SK-N-SH (cell line): ENCODE data around the gene SEC14L2. TPM values are rescaled to one million over a fixed set of nuclear protein-coding genes. Genes with fewer than 3 reads are reported as not detected.

Experiments
- CTCF ChIA-PET: fragments of 300-600, 350-600 bp; formaldehyde crosslinking; extraction: SDS; loops from one replicate; lab custom pipeline; 2021; lab: Yijun Ruan, JAX
- POLR2A ChIA-PET: fragments of 350-600 bp; sonication (Branson Sonifier 250); formaldehyde crosslinking; extraction: SDS; loops from one replicate; lab custom pipeline; 2020; ENCODE audit warnings: antibody characterized with exemption, inconsistent platforms; lab: Yijun Ruan, JAX
- DNase-seq: peaks from one replicate; pipeline ENCODE4 v3.0.0; 2012
- H2AFZ ChIP-seq: fragments of 200-600 bp; sonication (generic); 2 replicates; pipeline ENCODE4 v1.8.1; 2016; ENCODE audit warnings: antibody characterized with exemption, mild to moderate bottlenecking, low read depth
- H3F3A ChIP-seq: fragments of 200-600 bp; sonication (generic); replicated peaks from 2 replicates; pipeline ENCODE3; 2016; ENCODE audit warnings: antibody characterized with exemption, mild to moderate bottlenecking; ENCODE audit not compliant: insufficient read depth
- H3K27ac ChIP-seq, 2 experiments: fragments of 200-500 bp in 1 of 2; fragments of 200-600 bp in 1 of 2; sonication (Bioruptor generic) in 1 of 2; sonication (generic), shearing (Covaris generic) in 1 of 2; 2 replicates each; pipeline versions ENCODE4 v1.5.1 to v1.6.1; 2014 to 2016; ENCODE audit warnings: low read depth in 2 of 2, inconsistent platforms in 1 of 2, low read length in 1 of 2, mild to moderate bottlenecking in 1 of 2, mixed read lengths in 1 of 2
- H3K27me3 ChIP-seq: fragments of 200-600 bp; sonication (generic), shearing (Covaris generic); 2 replicates; pipeline ENCODE4 v1.6.1; 2016; ENCODE audit warnings: mixed run types; ENCODE audit not compliant: insufficient read depth
- H3K36me3 ChIP-seq, 2 experiments: fragments of 200-500 bp in 1 of 2; fragments of 200-600 bp in 1 of 2; sonication (Bioruptor generic) in 1 of 2; sonication (generic) in 1 of 2; replicated peaks in 1 of 2; 2 replicates each; pipeline versions ENCODE3 to v1.5.1; 2014 to 2016; ENCODE audit warnings: low read length in 1 of 2, mild to moderate bottlenecking in 1 of 2; ENCODE audit not compliant: insufficient read depth in 2 of 2, control insufficient read depth in 1 of 2
- H3K4me1 ChIP-seq, 2 experiments: fragments of 200-500 bp in 1 of 2; fragments of 200-600 bp in 1 of 2; sonication (Bioruptor generic) in 1 of 2; sonication (generic), shearing (Covaris generic) in 1 of 2; 2 replicates each; pipeline versions ENCODE4 v1.5.1 to v1.6.1; 2014 to 2016; ENCODE audit warnings: low read depth in 1 of 2, low read length in 1 of 2, mixed run types in 1 of 2; ENCODE audit not compliant: insufficient read depth in 2 of 2, control insufficient read depth in 1 of 2
- H3K4me2 ChIP-seq: fragments of 200-600 bp; sonication (generic), shearing (Covaris generic); 2 replicates; pipeline ENCODE4 v1.6.1; 2017; ENCODE audit warnings: mixed run types
- H3K4me3 ChIP-seq, 2 experiments: fragments of 200-500 bp in 1 of 2; fragments of 200-600 bp in 1 of 2; sonication (Bioruptor generic) in 1 of 2; sonication (generic), shearing (Covaris generic) in 1 of 2; 2 replicates each; pipeline versions ENCODE4 v1.5.1 to v1.8.1; 2014 to 2016; ENCODE audit warnings: low read depth in 2 of 2, inconsistent platforms in 1 of 2, low read length in 1 of 2, mild to moderate bottlenecking in 1 of 2, mixed read lengths in 1 of 2, moderate library complexity in 1 of 2
- H3K79me2 ChIP-seq: fragments of 200-600 bp; sonication (generic); 2 replicates; pipeline ENCODE4 v1.8.1; 2017; ENCODE audit warnings: mild to moderate bottlenecking; ENCODE audit not compliant: insufficient read depth
- H3K9ac ChIP-seq: fragments of 200-600 bp; sonication (generic); 2 replicates; pipeline ENCODE4 v1.6.1; 2017; ENCODE audit warnings: mixed run types
- H3K9me2 ChIP-seq: fragments of 200-600 bp; sonication (generic); 2 replicates; pipeline ENCODE4 v1.6.1; 2017; ENCODE audit warnings: mixed run types
- H3K9me3 ChIP-seq: fragments of 200-600 bp; sonication (generic); 2 replicates; pipeline ENCODE4 v1.6.1; 2017; ENCODE audit warnings: mixed run types, mild to moderate bottlenecking, moderate library complexity
- H4K20me1 ChIP-seq: fragments of 200-600 bp; sonication (generic); 2 replicates; pipeline ENCODE4 v1.6.1; 2017; ENCODE audit warnings: mild to moderate bottlenecking, mixed run types; ENCODE audit not compliant: insufficient read depth
- CHD2 ChIP-seq: fragments of 150-350 bp; IDR thresholded peaks from 2 replicates; pipeline ENCODE4 v1.6.1; 2018; ENCODE audit warnings: low read length; ENCODE audit not compliant: partially characterized antibody
- EP300 ChIP-seq, 2 experiments: IDR thresholded peaks; 2 replicates each; pipeline versions ENCODE4 v1.4.0 to v1.6.1; 2012; ENCODE audit warnings: borderline replicate concordance in 1 of 2, low read depth in 1 of 2, low read length in 1 of 2
- EZH2phosphoT487 ChIP-seq: fragments of 200-600 bp; sonication (generic); IDR thresholded peaks from 2 replicates; pipeline ENCODE4 v1.6.1; 2017; ENCODE audit warnings: low read depth, mixed run types, mild to moderate bottlenecking, antibody characterized with exemption, moderate library complexity, borderline replicate concordance
- FOSL2 ChIP-seq: IDR thresholded peaks from 2 replicates; pipeline ENCODE4 v1.4.0; 2012; ENCODE audit warnings: low read depth, mild to moderate bottlenecking, moderate library complexity, borderline replicate concordance
- FOXJ3 ChIP-seq: sonication (generic); formaldehyde crosslinking; IDR thresholded peaks from 2 replicates; pipeline ENCODE4 v1.5.1; 2020; ENCODE audit warnings: mild to moderate bottlenecking, missing genetic modification reagents
- FOXM1 ChIP-seq: IDR thresholded peaks from 2 replicates; pipeline ENCODE4 v1.4.0; 2012; ENCODE audit warnings: low read depth, mild to moderate bottlenecking
- GABPA ChIP-seq: IDR thresholded peaks from 2 replicates; pipeline ENCODE4 v1.4.0; 2012; ENCODE audit warnings: low read depth, mild to moderate bottlenecking
- JUND ChIP-seq: IDR thresholded peaks from 2 replicates; pipeline ENCODE4 v1.4.0; 2012
- MEF2A ChIP-seq: IDR thresholded peaks from 2 replicates; pipeline ENCODE4 v1.4.0; 2012; ENCODE audit warnings: low read depth, borderline replicate concordance
- MXI1 ChIP-seq: IDR thresholded peaks from 2 replicates; pipeline ENCODE4 v1.6.1; 2012; ENCODE audit warnings: mild to moderate bottlenecking, low read depth, low read length, improper control_type of control experiment
- NRF1 ChIP-seq: IDR thresholded peaks from 2 replicates; pipeline ENCODE4 v1.6.1; 2012; ENCODE audit warnings: low read depth, mild to moderate bottlenecking, low read length
- POLR2AphosphoS5 ChIP-seq: IDR thresholded peaks from 2 replicates; pipeline ENCODE4 v1.6.1; 2012; ENCODE audit warnings: low read depth, low read length
- RCOR1 ChIP-seq: fragments of 150-350 bp; IDR thresholded peaks from 2 replicates; pipeline ENCODE4 v1.6.1; 2017; ENCODE audit warnings: antibody characterized with exemption, low read length
- RFX5 ChIP-seq: IDR thresholded peaks from 2 replicates; pipeline ENCODE4 v1.6.1; 2012; ENCODE audit warnings: mild to moderate bottlenecking, improper control_type of control experiment, low read length
- RXRA ChIP-seq: IDR thresholded peaks from 2 replicates; pipeline ENCODE4 v1.4.0; 2012; ENCODE audit warnings: low read depth, mild to moderate bottlenecking, borderline replicate concordance
- SIN3A ChIP-seq: IDR thresholded peaks from 2 replicates; pipeline ENCODE4 v1.6.1; 2012; ENCODE audit warnings: low read depth, mild to moderate bottlenecking, low read length, moderate library complexity, borderline replicate concordance
- TCF12 ChIP-seq: IDR thresholded peaks from 2 replicates; pipeline ENCODE4 v1.4.0; 2012
- TEAD4 ChIP-seq: IDR thresholded peaks from 2 replicates; pipeline ENCODE4 v1.4.0; 2012; ENCODE audit warnings: mild to moderate bottlenecking, borderline replicate concordance; ENCODE audit not compliant: insufficient read depth
- ZBTB33 ChIP-seq: IDR thresholded peaks from 2 replicates; pipeline ENCODE4 v1.4.0; 2012; ENCODE audit warnings: low read depth, borderline replicate concordance
- WGBS: methylation state at CpG from one replicate; pipeline ENCODE4 v1.1.6; 2017; ENCODE audit warnings: low lambda C conversion rate; 5-methylcytosine and 5-hydroxymethylcytosine counted together
- polyA plus RNA-seq, 3 experiments: library from polyadenylated mRNA; depleted of rRNA; stranded (reverse); fragments of >200 nt; gene quantifications; 2 replicates each; pipeline ENCODE4 v1.2.3, GENCODE V29; 2012
- TF ChIP-seq, protein P1 (sequence below): fragments of 150-350 bp; IDR thresholded peaks from 2 replicates; pipeline ENCODE4 v1.6.1; 2017; ENCODE audit warnings: antibody characterized with exemption, low read length, low read depth, borderline replicate concordance
- TF ChIP-seq, protein P2 (sequence below): IDR thresholded peaks from 2 replicates; pipeline ENCODE4 v1.4.0; 2012; ENCODE audit warnings: low read depth
- TF ChIP-seq, protein P3 (sequence below): fragments of 150-350 bp; IDR thresholded peaks from 2 replicates; pipeline ENCODE4 v1.6.1; 2016; ENCODE audit warnings: mild to moderate bottlenecking, low read depth, low read length

SEC14L2 gene
- polyA plus RNA-seq, 1 of the 3 experiments (the other 2 are of a cell fraction), result 14.0 TPM

DNA sequence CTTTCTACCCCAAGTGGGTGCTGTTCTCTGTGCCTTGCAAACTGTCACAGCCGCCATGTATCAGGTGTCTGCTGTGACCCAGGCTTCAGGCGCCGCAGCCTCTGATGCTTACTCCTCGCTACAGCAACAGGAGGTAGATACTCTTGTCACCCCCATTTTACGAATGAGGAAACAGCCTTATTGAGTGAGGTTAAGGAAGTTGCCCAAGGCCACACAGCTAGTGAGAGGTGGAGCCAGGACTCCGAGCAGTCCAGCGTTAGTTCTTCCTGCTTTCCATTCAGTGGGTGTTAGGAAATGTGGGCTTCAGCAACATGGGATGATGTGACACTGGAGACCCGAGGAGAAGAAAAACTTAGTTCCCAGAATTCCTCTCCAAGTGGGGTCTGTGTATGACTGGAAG is 23.9 kb upstream of the SEC14L2 start (continued):
- TF ChIP-seq, protein P1, sequence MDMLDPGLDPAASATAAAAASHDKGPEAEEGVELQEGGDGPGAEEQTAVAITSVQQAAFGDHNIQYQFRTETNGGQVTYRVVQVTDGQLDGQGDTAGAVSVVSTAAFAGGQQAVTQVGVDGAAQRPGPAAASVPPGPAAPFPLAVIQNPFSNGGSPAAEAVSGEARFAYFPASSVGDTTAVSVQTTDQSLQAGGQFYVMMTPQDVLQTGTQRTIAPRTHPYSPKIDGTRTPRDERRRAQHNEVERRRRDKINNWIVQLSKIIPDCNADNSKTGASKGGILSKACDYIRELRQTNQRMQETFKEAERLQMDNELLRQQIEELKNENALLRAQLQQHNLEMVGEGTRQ, result no peak
- TF ChIP-seq FOSL2 (no peak), TEAD4 (no peak), JUND (no peak), SIN3A (no peak)

DNA sequence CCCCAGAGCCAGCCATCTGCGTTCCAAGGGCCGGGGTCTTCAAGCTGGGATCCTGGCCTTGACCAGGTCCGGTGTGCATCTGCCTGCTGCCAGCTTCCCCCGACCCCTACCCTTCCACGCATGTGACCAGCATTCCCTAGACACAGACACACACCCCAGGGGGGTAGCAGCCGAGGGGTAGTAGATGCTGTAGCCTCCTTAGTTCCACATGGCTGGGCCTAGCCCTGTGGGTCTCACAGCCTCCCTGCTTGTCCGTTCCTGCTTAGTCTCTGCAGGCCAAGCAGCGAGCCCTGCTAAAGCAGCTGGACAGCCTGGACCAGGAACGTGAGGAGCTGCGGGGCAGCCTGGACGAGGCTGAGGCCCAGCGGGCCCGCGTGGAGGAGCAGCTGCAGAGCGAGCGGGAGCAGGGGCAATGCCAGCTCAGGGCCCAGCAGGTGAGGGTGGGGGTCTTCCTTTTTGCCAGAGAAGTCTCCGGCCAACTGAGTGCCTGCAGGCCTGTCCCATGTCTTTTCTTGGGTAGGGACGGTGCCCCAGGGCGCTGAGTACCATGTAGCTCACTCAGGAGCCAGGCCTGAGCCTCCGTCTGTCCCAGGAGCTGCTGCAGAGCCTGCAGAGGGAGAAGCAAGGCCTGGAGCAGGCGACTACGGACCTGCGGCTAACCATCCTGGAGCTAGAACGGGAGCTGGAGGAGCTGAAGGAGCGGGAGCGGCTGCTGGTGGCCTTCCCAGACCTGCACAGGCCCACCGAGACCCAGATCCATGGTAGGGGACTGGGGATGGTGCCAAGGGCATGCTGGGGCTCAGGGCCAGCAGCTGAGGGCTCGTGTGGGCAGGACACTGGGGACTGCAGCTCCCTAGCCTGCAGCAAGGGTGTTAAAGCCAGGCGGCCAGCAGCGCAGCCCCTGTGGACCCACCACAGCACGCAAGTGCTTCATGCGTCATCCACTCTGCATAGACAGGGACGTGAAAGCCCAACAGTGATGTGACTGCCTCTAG is 23.2 kb upstream of the SEC14L2 start:
- Histone ChIP-seq H2AFZ (no peak overlapping the region), H3K9ac (no peak overlapping the region), H3K79me2 (no peaks in the 10 kb centered on the region), H3K9me3 (no peaks in the 10 kb centered on the region), H4K20me1 (no peaks in the 10 kb centered on the region), H3K4me1 (peaks cover 0 to 12% of the 10 kb centered on the region in 2 experiments; a peak in 1 of 4 replicates), H3K36me3 (peaks cover 0 to 7% of the 10 kb centered on the region in 2 experiments), H3K9me2 (no peaks in the 10 kb centered on the region), H3K4me2 (no peak overlapping the region), H3K4me3 (no peak overlapping the region), H3K27me3 (no peaks in the 10 kb centered on the region), H3F3A (no peaks in the 10 kb centered on the region), H3K27ac (no peak overlapping the region)
- TF ChIP-seq POLR2AphosphoS5 (no peak), MEF2A (no peak), NRF1 (no peak), EZH2phosphoT487 (no peak), FOXM1 (no peak), GABPA (no peak), TEAD4 (no peak), RFX5 (no peak), EP300 (IDR thresholded peaks at IDR 0.05; ENCODE audit: borderline replicate concordance in 1 of 2, low read depth in 1 of 2, low read length in 1 of 2) (no peak), TCF12 (no peak), RCOR1 (no peak), JUND (no peak), CHD2 (no peak), RXRA (no peak), FOXJ3 (CRISPR knock-in tag) (no peak), MXI1 (no peak), ZBTB33 (no peak), FOSL2 (no peak)
- TF ChIP-seq, protein P2, sequence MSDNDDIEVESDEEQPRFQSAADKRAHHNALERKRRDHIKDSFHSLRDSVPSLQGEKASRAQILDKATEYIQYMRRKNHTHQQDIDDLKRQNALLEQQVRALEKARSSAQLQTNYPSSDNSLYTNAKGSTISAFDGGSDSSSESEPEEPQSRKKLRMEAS, result no peak
- TF ChIP-seq, protein P3, sequence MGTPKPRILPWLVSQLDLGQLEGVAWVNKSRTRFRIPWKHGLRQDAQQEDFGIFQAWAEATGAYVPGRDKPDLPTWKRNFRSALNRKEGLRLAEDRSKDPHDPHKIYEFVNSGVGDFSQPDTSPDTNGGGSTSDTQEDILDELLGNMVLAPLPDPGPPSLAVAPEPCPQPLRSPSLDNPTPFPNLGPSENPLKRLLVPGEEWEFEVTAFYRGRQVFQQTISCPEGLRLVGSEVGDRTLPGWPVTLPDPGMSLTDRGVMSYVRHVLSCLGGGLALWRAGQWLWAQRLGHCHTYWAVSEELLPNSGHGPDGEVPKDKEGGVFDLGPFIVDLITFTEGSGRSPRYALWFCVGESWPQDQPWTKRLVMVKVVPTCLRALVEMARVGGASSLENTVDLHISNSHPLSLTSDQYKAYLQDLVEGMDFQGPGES, result no peak
- CTCF ChIA-PET, result interaction anchor here (0.8 to 1.9 kb wide), 7 partner anchors 10 to 265 kb away, joined by 3 to 9 read pairs (median 3); partner anchors contain the start of gene RNF215
- WGBS, result 100% methylated on average over 5 of the region's 33 CpGs
- DNase-seq, result no peak
- POLR2A ChIA-PET, result interaction anchor here (0.5 to 3.4 kb wide), 3 partner anchors 8 to 260 kb away, joined by 3 to 12 read pairs (median 6); no protein-coding TSS in a partner anchor
